Ovary (tissue), 9 donors: ENCODE measurements around the gene PAGR1. TPM values are rescaled to one million over a fixed set of nuclear protein-coding genes. Genes with fewer than 3 reads are reported as not detected.
A peak's percentile ranks its signal among the peaks of the same experiment; 100 is the strongest.

ENCODE experiments used
- DNase-seq, 5 donors: peaks; one replicate each; pipeline ENCODE4 v3.0.0-alpha.2; 2019 to 2020
- H3K27ac ChIP-seq, 2 donors: fragments of 200-600 bp; one replicate each; pipeline versions ENCODE4 v1.5.1 to v1.8.0; 2019 to 2022
- H3K27me3 ChIP-seq: fragments of 200-600 bp; one replicate; pipeline ENCODE4 v1.8.0; 2022
- H3K36me3 ChIP-seq: fragments of 200-600 bp; sonication (generic); one replicate; pipeline ENCODE4 v1.5.1; 2019
- H3K4me1 ChIP-seq: one replicate; pipeline ENCODE4 v1.8.1; 2013; ENCODE audit warnings: mild to moderate bottlenecking, moderate library complexity; ENCODE audit not compliant: insufficient read depth
- H3K4me3 ChIP-seq: fragments of 200-600 bp; sonication (generic); one replicate; pipeline ENCODE4 v1.5.1; 2017
- H3K9me3 ChIP-seq, 2 donors: fragments of 200-600 bp in 1 of 2; sonication (generic) in 1 of 2; one replicate each; pipeline versions ENCODE4 v1.5.1 to v1.8.1; 2013 to 2019; ENCODE audit warnings: mild to moderate bottlenecking in 1 of 2, moderate library complexity in 1 of 2
- EP300 ChIP-seq: sonication (generic); formaldehyde crosslinking; IDR thresholded peaks from one replicate; pipeline ENCODE4 v1.6.1; 2017; ENCODE audit warnings: antibody characterized with exemption
- POLR2A ChIP-seq: fragments of 450-650 bp; IDR thresholded peaks from one replicate; pipeline ENCODE4 v1.6.1; 2017; ENCODE audit warnings: antibody characterized with exemption, mild to moderate bottlenecking, moderate library complexity
- WGBS, 3 donors: extraction: QIAGEN DNeasy Blood & Tissue Kit in 1 of 3; methylation state at CpG; one replicate each; pipeline versions ENCODE4 v1.1.5 to v1.1.7; 2013 to 2017; 5-methylcytosine and 5-hydroxymethylcytosine counted together
- intact Hi-C, 4 donors: fragments of 100-400 bp; cut with DNase I; formaldehyde crosslinking; loops; one replicate each; pipeline versions ENCODE4 v1.11.0 to v1.15.1; 2022 to 2023
- polyA plus RNA-seq, 2 donors: library from polyadenylated mRNA; stranded (reverse); fragments of 200-250 nt in 1 of 2; fragments of 350-450 nt in 1 of 2; fragmentation: Illumina TruSeq in 1 of 2; extraction: RNeasy Lipid Tissue Mini Kit (QIAGEN cat#74804) in 1 of 2; gene quantifications; one replicate each; pipeline ENCODE4 v1.2.3, GENCODE V29; 2013 to 2014
- total RNA-seq, 7 donors: library from RNA; depleted of rRNA in 2 of 7; stranded (reverse); fragments of >200 nt in 2 of 7; fragmentation: NEBNext Ultra II Directional in 3 of 7; extraction: Animal tissue kit (Norgen Biotek cat#: 25700) in 3 of 7; gene quantifications; one replicate each; pipeline versions ENCODE4 v1.1.0 to v1.2.4, GENCODE V29; 2016 to 2023
- TF ChIP-seq, protein P1 (sequence below), 3 donors: fragments of 450-650 bp in 2 of 3; fragments of 200-600 bp in 1 of 3; IDR thresholded peaks; one replicate each; pipeline versions ENCODE4 v1.5.1 to v1.8.0; 2016 to 2022; ENCODE audit warnings: antibody characterized with exemption in 3 of 3, mild to moderate bottlenecking in 1 of 3
- donor health status: DM: no; HTN: no; CAD: no; lungs with moderate emphysema.
- donor health status: DM: no; HTN: no; CAD: no.
- donor health status: Bipolar disorder and iron deficiency.
- donor health status: DM: yes; HTN: yes; CAD: no.
- donor health status: DM: no; HTN: no; CAD: no.
- donor health status: DM: yes; HTN: yes; CAD: no.

Gene PAGR1
- total and polyA plus RNA-seq, 9 donors = 13.9 to 83.6 (median 63.3) TPM

DNA sequence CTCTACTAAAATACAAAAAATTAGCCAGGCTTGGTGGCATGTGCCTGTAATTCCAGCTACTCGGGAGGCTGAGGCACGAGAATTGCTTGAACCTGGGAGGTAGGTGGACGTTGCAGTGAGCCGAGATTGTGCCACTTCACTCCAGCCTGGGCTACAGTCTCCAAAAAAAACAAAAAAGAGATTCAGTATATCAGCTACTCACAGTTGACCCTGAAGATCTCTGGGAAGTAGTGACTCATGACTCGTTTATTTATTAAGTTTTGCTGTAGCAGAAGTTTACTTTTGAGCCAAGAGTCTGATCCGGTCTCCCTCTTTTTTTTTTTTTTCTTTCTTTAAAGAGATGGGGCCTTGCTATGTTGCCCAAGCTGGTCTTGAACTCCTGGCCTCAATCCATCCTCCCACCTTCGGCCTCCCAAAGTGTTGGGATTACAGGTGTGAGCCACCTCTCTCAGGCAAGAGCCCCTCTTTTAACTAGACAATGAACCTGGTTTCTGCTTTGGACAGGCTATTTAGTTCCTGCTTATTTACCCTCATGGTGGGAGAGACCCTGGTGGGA is 8.7 kb downstream of the PAGR1 start:
- DNase-seq = peak in 2 of 5 donors; percentile 41 to 51
- Histone ChIP-seq H3K36me3 (no peaks in the 10 kb centered on the region), H3K4me1 (peaks cover 30% of the 10 kb centered on the region), H3K4me3 (no peak overlapping the region), H3K9me3 (no peaks in the 10 kb centered on the region), H3K27ac (peak overlapping the region; percentile 82 to 94), H3K27me3 (no peaks in the 10 kb centered on the region)
- WGBS, 3 donors = 5 to 7% (median 7%) methylated on average over 7 of the region's 7 CpGs
- intact Hi-C loops = no loop called here
- TF ChIP-seq POLR2A (no peak), EP300 (no peak)
- TF ChIP-seq, protein P1, sequence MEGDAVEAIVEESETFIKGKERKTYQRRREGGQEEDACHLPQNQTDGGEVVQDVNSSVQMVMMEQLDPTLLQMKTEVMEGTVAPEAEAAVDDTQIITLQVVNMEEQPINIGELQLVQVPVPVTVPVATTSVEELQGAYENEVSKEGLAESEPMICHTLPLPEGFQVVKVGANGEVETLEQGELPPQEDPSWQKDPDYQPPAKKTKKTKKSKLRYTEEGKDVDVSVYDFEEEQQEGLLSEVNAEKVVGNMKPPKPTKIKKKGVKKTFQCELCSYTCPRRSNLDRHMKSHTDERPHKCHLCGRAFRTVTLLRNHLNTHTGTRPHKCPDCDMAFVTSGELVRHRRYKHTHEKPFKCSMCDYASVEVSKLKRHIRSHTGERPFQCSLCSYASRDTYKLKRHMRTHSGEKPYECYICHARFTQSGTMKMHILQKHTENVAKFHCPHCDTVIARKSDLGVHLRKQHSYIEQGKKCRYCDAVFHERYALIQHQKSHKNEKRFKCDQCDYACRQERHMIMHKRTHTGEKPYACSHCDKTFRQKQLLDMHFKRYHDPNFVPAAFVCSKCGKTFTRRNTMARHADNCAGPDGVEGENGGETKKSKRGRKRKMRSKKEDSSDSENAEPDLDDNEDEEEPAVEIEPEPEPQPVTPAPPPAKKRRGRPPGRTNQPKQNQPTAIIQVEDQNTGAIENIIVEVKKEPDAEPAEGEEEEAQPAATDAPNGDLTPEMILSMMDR (IDR thresholded peaks at IDR 0.05) = no peak

- peak; percentile 79 to 86 (median 81) for DNase-seq
- Histone ChIP-seq H3K9me3 (no peaks in the 10 kb centered on the region), H3K4me3 (no peak overlapping the region), H3K36me3 (no peaks in the 10 kb centered on the region), H3K27me3 (no peaks in the 10 kb centered on the region), H3K27ac (peak overlapping the region; percentile 82 to 94), H3K4me1 (peaks cover 29% of the 10 kb centered on the region)
- TF ChIP-seq, protein P1 (IDR thresholded peaks at IDR 0.05) = no peak
- TF ChIP-seq POLR2A = peak; percentile 13
- TF ChIP-seq EP300 = no peak
- WGBS, 3 donors = 15 to 24% (median 24%) methylated on average over 10 of the region's 10 CpGs
- intact Hi-C loops = no loop called here
Observed at GRCh38 chr16:29825145-29826044, 9.4 kb downstream of the PAGR1 start.

- TF ChIP-seq EP300 (no peak), POLR2A (no peak)
- TF ChIP-seq, protein P1 (IDR thresholded peaks at IDR 0.05) = no peak
Observed at GRCh38 chr16:29826342-29826695, 10.4 kb downstream of the PAGR1 start.

DNA sequence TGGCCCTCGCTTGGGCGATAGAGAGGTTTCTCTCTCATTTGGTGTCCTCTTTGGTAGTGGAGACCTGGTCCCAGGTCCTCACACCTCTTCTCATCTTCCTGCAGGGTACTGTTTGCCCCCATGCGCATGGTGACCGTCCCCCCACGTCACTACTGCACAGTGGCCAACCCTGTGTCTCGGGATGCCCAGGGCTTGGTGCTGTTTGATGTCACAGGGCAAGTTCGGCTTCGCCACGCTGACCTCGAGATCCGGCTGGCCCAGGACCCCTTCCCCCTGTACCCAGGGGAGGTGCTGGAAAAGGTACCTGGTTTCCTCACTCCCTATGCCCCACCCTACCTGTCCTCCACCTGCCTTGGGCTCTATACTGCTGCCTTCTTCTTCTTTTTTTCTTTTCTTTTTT is 14.8 kb downstream of the PAGR1 start:
- WGBS, 3 donors = 93 to 96% (median 94%) methylated on average over 11 of the region's 11 CpGs

More at GRCh38 chr16:29826342-29826695, 10.4 kb downstream of the PAGR1 start:
- Histone ChIP-seq H3K4me1 (peaks cover 29% of the 10 kb centered on the region), H3K9me3 (no peaks in the 10 kb centered on the region), H3K4me3 (no peak overlapping the region), H3K27ac (peak overlapping the region; percentile 82 to 94), H3K27me3 (no peaks in the 10 kb centered on the region), H3K36me3 (no peaks in the 10 kb centered on the region)
- 24 to 36% (median 29%) methylated on average over 8 of the region's 8 CpGs for WGBS, 3 donors
- DNase-seq = no peak
- intact Hi-C loops = no loop called here

More for the DNA sequence above, 14.8 kb downstream of the PAGR1 start:
- intact Hi-C loops = no loop called here
- Histone ChIP-seq H3K36me3 (no peaks in the 10 kb centered on the region), H3K4me1 (peaks cover 10% of the 10 kb centered on the region), H3K27me3 (no peaks in the 10 kb centered on the region), H3K4me3 (no peak overlapping the region), H3K27ac (no peak overlapping the region), H3K9me3 (no peaks in the 10 kb centered on the region)
- DNase-seq = no peak
- TF ChIP-seq EP300 = no peak
- TF ChIP-seq POLR2A = no peak
- TF ChIP-seq, protein P1 (IDR thresholded peaks at IDR 0.05) = no peak
